Colonic mucosa (tissue), 4 donors: ENCODE results near the gene RAB11B. TPM values are rescaled to one million over a fixed set of nuclear protein-coding genes. Genes with fewer than 3 reads are reported as not detected.
"Not testable (repeated sequence)": the region's sequence is repeated elsewhere in the genome, so short reads cannot be mapped to it uniquely, and the experiment has no call there.

Experiments used
- DNase-seq: peaks from one replicate; pipeline ENCODE4 v3.0.0-alpha.2; 2020
- H3K27ac ChIP-seq: fragments of 200-600 bp; one replicate; pipeline ENCODE4 v1.8.0; 2021
- H3K27me3 ChIP-seq: fragments of 200-600 bp; one replicate; pipeline ENCODE4 v1.8.0; 2021
- H3K36me3 ChIP-seq: fragments of 200-600 bp; one replicate; pipeline ENCODE4 v1.8.0; 2021
- H3K4me1 ChIP-seq: fragments of 200-600 bp; one replicate; pipeline ENCODE4 v1.8.0; 2021; ENCODE audit warnings: mild to moderate bottlenecking
- H3K4me3 ChIP-seq: fragments of 200-600 bp; one replicate; pipeline ENCODE4 v1.8.0; 2021
- H3K9ac ChIP-seq, 2 donors: one replicate each; pipeline ENCODE4 v1.7.0; 2013; ENCODE audit warnings: control low read depth in 2 of 2, low read depth in 2 of 2, low read length in 2 of 2
- H3K9me3 ChIP-seq: fragments of 200-600 bp; one replicate; pipeline ENCODE4 v1.8.0; 2021
- intact Hi-C: fragments of 100-400 bp; cut with DNase I; formaldehyde crosslinking; loops from one replicate; pipeline ENCODE4 v1.14.1; 2022
- total RNA-seq, 2 donors: library from RNA; stranded (reverse); fragmentation: NEBNext Ultra II Directional in 1 of 2; extraction: Animal tissue kit (Norgen Biotek cat#: 25700) in 1 of 2; gene quantifications; one replicate each; pipeline ENCODE4 v1.2.1, GENCODE V29; 2021
- TF ChIP-seq, protein P1 (sequence below): fragments of 200-600 bp; IDR thresholded peaks from one replicate; pipeline ENCODE4 v1.8.0; 2022; ENCODE audit warnings: antibody characterized with exemption, mild to moderate bottlenecking
- donor health status: healthy.
- donor health status: DM: no; HTN: no; CAD: no.
- donor health status: DM: no; HTN: no; CAD: no.

The RAB11B gene
- total RNA-seq, 2 donors from 2014 or later: 117 to 127 TPM

DNA sequence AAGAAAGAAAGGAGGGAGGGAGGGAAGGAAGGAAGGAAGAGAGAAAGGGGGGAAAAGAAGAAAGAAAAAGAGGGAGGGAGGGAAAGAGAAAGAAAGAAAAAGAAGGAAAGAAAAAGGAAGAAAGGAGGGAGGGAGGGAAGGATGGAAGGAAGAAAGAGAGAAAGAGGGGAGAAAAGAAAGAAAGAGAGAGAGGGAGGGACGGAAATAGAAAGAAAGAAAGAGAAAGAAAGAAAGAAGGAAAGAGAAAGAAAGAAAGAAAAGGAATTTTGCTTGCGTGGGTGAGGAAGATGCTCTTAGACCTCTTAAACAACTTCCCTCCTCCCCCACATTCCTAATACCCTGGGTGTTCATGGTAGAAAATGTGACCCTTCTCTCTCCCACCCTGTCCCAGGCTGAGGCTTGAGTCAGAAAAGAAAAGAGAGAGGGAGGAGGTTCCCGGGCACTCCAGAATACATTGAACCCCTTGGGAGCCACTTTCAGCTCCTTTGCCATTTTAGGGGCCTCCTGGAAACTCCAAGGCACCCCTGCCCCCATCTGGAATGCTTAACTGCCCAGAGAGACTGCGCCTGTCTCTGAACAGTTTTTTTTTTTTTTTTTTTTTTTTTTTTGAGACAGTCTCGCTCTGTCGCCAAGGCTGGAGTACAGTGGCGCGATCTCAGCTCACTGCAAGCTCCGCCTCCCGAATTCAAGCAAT, 37.9 kb upstream of the RAB11B start:
- intact Hi-C loops: loop anchor here (5.0 kb wide), 3 partner anchors 45 to 235 kb away; no protein-coding TSS in a partner anchor
- Histone ChIP-seq H3K9me3 (no peaks in the 10 kb centered on the region), H3K27ac (no peak overlapping the region), H3K9ac (peak overlapping the region in 1 of 2 donors; percentile 19), H3K4me1 (no peaks in the 10 kb centered on the region), H3K27me3 (no peaks in the 10 kb centered on the region), H3K4me3 (no peak overlapping the region), H3K36me3 (no peaks in the 10 kb centered on the region)
- TF ChIP-seq, protein P1, sequence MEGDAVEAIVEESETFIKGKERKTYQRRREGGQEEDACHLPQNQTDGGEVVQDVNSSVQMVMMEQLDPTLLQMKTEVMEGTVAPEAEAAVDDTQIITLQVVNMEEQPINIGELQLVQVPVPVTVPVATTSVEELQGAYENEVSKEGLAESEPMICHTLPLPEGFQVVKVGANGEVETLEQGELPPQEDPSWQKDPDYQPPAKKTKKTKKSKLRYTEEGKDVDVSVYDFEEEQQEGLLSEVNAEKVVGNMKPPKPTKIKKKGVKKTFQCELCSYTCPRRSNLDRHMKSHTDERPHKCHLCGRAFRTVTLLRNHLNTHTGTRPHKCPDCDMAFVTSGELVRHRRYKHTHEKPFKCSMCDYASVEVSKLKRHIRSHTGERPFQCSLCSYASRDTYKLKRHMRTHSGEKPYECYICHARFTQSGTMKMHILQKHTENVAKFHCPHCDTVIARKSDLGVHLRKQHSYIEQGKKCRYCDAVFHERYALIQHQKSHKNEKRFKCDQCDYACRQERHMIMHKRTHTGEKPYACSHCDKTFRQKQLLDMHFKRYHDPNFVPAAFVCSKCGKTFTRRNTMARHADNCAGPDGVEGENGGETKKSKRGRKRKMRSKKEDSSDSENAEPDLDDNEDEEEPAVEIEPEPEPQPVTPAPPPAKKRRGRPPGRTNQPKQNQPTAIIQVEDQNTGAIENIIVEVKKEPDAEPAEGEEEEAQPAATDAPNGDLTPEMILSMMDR: no peak
- no peak for DNase-seq

DNA sequence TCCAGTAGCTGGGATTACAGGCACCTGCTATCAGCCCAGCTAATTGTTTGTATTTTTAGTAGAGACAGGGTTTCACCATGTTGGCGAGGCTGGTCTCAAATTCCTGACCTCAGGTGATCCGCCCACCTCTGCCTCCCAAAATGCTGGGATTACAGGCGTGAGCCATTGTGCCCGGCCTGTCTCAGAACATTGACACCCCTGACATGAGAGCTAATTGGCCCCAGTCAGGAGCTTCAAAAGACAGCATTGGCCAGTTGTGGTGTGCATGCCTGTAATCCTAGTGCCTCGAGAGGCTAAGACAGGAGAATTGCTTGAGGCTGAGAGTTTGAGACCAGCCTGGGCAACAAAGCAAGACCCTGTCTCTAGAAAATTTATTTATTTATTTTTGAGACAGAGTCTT, 37.3 kb upstream of the RAB11B start:
- not testable (repeated sequence) for H3K9me3 ChIP-seq, H3K27me3 ChIP-seq, H3K4me1 ChIP-seq, H3K4me3 ChIP-seq, DNase-seq, H3K27ac ChIP-seq, H3K36me3 ChIP-seq, H3K9ac ChIP-seq
- intact Hi-C loops: loop anchor here (5.0 kb wide), 3 partner anchors 44 to 234 kb away; no protein-coding TSS in a partner anchor

DNA sequence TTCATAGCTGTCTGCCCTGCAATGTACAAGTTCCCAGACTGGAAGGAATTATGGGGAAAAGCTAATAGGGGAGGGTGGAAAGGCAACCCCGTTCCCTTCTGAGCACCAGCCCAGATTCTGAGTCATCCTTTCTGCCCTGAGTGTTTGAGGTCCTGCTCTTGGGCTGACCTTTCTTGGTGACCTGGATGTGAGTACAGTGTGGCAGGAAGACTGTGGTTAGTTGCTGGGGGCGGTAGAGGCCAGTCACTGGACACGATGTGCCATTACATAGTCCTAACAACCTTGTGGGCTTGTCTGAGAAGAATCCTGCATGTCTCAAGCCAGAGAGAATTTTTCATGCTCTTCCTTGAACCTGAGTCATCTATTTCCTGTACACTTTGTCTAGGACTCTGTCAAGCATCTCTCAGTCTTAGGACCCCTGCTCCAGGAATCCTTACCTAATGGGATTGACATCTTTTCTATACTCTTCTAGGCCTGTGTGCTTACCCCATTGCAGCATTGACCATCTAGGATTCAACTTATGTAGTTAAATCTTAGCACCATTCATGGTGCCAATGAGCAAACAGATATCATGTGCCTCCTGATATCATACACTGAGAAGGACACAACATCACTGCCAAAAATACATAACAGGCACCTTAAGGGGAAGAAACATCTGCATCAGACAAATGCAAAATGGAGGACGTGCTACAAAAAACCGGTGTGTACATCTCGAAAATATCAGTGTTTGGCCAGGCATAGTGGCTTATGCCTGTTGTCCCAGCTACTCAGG, 34.3 kb upstream of the RAB11B start:
- Histone ChIP-seq H3K27me3 (no peaks in the 10 kb centered on the region), H3K4me3 (no peak overlapping the region), H3K4me1 (no peaks in the 10 kb centered on the region), H3K36me3 (no peaks in the 10 kb centered on the region), H3K27ac (no peak overlapping the region), H3K9ac (no peak overlapping the region), H3K9me3 (no peaks in the 10 kb centered on the region)
- intact Hi-C loops: no loop called here
- TF ChIP-seq, protein P1: no peak
- DNase-seq: no peak

DNA sequence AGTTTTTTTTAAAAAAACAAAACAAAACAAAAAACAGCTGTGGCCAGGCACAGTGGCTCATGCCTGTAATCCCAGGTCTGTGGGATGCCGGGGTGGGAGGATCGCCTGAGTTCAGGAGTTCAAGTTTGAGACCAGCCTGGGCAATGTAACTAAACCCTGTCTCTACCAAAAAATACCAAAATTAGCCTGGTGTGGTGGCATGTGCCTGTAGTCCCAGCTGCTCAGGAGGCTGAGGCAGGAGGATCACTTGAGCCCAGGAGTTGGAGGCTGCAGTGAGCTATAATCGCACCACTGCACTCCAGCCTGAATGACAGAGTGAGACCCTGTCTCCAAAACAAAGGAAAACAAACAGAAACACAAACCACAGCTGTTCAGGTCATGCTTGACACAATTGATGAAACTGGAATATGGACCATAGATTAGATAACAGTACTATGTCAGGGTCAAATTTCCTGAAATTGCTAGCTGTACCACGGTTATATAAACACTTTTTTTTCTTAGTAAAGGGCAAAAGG, 33.1 kb upstream of the RAB11B start:
- intact Hi-C loops: no loop called here
- Histone ChIP-seq H3K36me3 (no peaks in the 10 kb centered on the region), H3K27ac (no peak overlapping the region), H3K4me1 (no peaks in the 10 kb centered on the region), H3K9me3 (no peaks in the 10 kb centered on the region), H3K27me3 (no peaks in the 10 kb centered on the region), H3K9ac (no peak overlapping the region), H3K4me3 (no peak overlapping the region)
- no peak for DNase-seq
- TF ChIP-seq, protein P1: no peak

DNA sequence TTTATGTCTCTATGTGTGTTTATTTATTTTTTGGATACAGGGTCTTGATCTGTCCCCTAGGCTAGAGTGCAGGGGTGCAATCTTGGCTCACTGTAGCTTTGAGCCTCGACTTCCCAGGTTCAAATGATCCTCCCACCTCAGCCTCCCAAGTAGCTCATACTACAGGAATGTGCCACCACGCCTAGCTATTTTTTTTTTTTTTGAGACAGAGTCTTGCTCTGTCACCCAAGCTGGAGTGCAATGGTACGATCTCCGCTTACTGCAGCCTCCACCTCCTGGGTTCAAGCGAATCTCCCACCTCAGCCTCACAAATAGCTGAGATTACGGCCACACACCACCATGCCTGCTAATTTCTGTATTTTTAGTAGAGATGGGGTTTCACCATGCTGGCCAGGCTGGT, 31.2 kb upstream of the RAB11B start:
- Histone ChIP-seq H3K9me3 (no peaks in the 10 kb centered on the region), H3K4me1 (peaks cover 5% of the 10 kb centered on the region), H3K9ac (no peak overlapping the region), H3K27ac (no peak overlapping the region), H3K4me3 (no peak overlapping the region), H3K36me3 (no peaks in the 10 kb centered on the region), H3K27me3 (no peaks in the 10 kb centered on the region)
- no peak for DNase-seq
- TF ChIP-seq, protein P1: no peak
- intact Hi-C loops: no loop called here
